GM18507 (cell line): ENCODE results near the gene PGM2.

ENCODE experiments used
- DNase-seq: peaks from one replicate; pipeline ENCODE4 v3.0.0; 2011; ENCODE audit warnings: low read depth; ENCODE audit not compliant: insufficient read length; ENCODE audit errors: extremely low spot score
- FAIRE-seq: peaks from 2 replicates; lab custom pipeline; 2011; peaks lifted over from hg19 to GRCh38; lab: Jason Lieb, UNC

Gene PGM2

GRCh38 chr4:37890801-37891259, 64.3 kb downstream of the PGM2 start, which contains the start of gene TBC1D1:
TSS of gene TBC1D1 (plus strand) at chr4:37891084. CDS start at chr4:37902096, 11,012 bp downstream.
- DNase-seq, result peak; percentile 26
- peak; percentile 69 for FAIRE-seq

DNA sequence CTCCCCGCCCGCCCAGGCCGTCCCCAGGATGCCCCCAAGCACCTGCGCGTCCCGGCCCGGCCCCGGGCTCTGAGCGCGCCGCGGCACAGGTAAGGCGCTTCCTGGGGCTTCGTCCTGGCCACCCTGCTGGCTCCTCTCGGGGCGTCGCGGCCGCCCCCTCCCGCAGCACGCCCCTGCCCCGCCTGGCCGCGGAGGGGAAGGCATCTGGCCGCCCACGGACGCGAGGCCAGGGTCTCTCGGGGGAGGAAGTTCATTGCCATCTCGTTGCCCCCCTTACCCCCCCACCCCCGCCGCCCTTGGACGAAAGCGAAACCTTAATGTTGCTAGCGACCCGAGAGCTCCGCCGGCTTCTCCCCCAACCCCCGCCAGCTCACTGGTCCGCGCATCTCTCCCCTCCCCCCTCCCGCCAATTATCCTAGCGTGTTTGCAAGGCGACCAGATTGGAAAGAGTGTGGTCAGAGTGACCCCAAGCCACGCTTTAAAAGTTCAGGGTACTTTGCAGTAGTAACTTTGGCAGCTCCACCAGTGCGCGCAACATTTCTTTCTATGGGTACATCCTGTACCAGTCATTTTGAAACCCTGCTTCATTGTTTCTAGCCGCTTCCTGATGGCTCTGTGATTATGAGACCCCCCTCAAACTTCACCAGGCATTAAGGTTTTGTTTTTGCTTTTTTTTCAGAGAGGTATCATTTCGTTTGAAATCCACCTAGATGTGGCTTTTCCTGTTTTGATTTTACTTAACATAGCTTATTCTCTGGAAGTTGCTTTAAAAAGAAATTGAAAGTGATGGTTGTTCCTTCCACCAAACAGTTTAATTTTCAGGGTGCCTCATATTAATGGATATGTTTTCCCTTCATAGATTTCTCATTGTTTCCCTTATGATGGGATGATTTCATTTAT, 65.0 kb downstream of the PGM2 start:
- peak; percentile 52 for DNase-seq
- FAIRE-seq, result peak; percentile 93

- FAIRE-seq, result peak; percentile 83
Measured at GRCh38 chr4:37892641-37893040, 66.2 kb downstream of the PGM2 start.

GRCh38 chr4:37893164-37893563, 66.7 kb downstream of the PGM2 start:
- DNase-seq (no peak), FAIRE-seq (peak; percentile 21)

More at GRCh38 chr4:37892641-37893040, 66.2 kb downstream of the PGM2 start:
- peak; percentile 30 for DNase-seq

DNA sequence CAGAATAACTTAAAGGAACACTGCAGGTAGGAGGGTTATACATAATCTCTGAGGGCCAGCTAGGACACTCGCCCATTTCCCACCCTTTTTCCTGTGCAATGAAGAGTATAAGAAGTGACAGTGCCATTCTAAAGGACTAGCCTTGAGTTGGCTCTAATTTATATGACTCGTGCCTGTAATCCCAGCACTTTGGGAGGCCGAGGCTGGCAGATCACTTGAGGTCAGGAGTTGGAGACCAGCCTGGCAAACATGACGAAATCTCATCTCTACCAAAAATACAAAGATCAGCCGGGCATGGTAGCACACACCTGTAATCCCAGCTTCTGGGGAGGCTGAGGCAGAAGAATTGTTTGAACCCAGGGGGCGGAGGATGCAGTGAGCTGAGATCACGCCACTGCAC, 68.8 kb downstream of the PGM2 start:
- FAIRE-seq, result no peak
- no peak for DNase-seq

DNA sequence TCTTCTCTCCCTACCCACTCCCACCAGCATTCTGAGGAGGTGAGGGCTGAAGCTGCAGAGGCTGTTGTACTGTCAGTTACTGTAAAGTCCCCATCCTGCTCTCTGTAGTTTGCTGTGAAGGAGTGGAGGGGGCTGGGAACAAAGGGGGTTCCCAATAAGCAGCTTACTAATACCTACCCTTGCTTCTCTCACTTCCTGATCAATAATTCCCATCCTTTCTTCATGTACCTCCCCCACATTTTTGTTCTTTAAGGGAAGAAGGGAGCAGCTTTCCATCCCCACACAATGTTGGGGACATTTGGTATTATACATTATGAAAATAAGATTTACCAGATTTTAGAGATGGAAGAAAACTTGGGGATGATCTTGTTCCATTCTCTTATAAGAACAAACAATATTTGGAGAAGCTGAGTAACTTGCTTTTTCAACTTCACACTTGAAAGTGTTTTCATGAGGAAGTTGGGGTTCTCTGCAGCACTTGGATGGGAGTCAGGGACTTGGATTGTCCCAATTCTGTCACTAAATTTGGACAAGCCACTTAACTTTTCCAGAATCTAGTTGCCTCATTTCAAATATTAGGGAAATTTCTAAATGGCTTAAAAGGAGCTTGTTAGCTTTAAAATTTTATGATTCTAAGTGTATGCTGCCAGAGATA, 69.8 kb downstream of the PGM2 start:
- DNase-seq (no peak), FAIRE-seq (peak; percentile 29)

DNA sequence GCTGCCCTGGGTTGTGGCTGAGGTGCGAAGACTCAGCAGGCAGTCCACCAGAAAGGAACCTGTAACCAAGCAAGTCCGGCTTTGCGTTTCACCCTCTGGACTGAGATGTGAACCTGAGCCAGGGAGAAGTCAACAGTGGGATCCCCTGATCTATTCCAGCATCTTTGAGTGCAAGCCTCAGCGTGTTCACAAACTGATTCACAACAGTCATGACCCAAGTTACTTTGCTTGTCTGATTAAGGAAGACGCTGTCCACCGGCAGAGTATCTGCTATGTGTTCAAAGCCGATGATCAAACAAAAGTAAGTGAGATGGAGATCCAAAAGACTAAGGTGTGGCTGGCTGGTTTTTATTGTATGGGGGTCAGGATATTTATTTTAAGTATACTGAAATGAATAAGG, 75.7 kb downstream of the PGM2 start:
- FAIRE-seq (no peak), DNase-seq (no peak)

GRCh38 chr4:37902738-37903693, 76.5 kb downstream of the PGM2 start:
- DNase-seq (no peak), FAIRE-seq (no peak)

GRCh38 chr4:37903901-37904300, 77.4 kb downstream of the PGM2 start:
- no peak for FAIRE-seq
- no peak for DNase-seq

- no peak for DNase-seq
- no peak for FAIRE-seq
Measured at GRCh38 chr4:37904824-37905223, 78.3 kb downstream of the PGM2 start.

GRCh38 chr4:37905533-37906169, 79.2 kb downstream of the PGM2 start:
- DNase-seq, result no peak
- no peak for FAIRE-seq

- DNase-seq (no peak), FAIRE-seq (no peak)
Measured at GRCh38 chr4:37908488-37909331, 82.2 kb downstream of the PGM2 start.

DNA sequence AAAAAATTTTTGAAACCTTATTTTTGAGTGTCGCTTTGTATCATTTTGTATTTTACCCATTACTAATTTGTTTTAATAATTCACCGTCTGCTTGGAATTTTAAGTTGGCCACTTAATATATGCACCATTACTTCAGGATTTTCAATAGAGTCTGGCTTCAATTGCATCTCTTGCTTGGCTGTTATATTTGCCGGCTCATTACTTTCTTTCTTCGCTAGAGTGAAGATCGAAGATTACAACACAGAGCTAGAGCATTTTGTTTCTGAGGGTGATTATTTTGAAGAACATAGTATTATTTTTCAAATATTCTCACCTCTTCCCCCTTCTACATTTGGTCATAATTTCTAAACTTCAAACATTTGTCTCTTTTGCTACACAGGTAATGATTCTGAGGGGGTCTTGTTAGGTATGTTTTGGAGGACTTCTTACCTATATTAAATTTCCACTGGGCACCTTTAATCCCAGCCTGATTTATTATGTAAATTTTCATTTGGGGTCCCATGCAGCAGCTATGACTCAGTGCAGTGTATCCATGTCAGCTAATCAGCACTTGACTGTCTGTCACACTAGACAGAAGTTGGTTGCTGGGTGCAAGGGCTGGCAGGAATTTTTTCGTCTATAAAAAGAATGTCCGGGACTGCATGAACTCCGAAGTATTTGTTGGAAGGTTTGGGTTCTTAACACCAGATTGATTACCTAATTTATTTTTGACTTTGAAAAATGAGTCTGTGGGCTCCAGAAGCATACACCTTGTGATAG, 83.0 kb downstream of the PGM2 start:
- no peak for DNase-seq
- FAIRE-seq, result no peak

- DNase-seq (no peak), FAIRE-seq (no peak)
Measured at GRCh38 chr4:37910091-37910486, 83.6 kb downstream of the PGM2 start.
